Natural killer cell (primary cell): ENCODE measurements around the gene HNRNPD. TPM values are rescaled to one million over a fixed set of nuclear protein-coding genes. Genes with fewer than 3 reads are reported as not detected.
"Not testable (repeated sequence)": the region's sequence is repeated elsewhere in the genome, so short reads cannot be mapped to it uniquely, and the experiment has no call there.

Experiments
- ATAC-seq, 3 donors: fragments of 150-1000 bp in 2 of 3; fragments of 200-7000 bp in 1 of 3; cut with Tn5 transposase; 1 replicate in 1 of 3; 2 replicates in 2 of 3; pipeline ENCODE4 v1.10.0; 2021; ENCODE audit warnings: mild to moderate bottlenecking in 2 of 3, moderate library complexity in 2 of 3
- DNase-seq, 2 donors: peaks; one replicate each; pipeline versions ENCODE4 v3.0.0 to v3.0.0-alpha.2; 2013 to 2021; ENCODE audit warnings: mixed read lengths in 1 of 2
- H3K27ac ChIP-seq: one replicate; pipeline ENCODE4 v1.5.1; 2013; ENCODE audit warnings: mild to moderate bottlenecking, low read length
- H3K27me3 ChIP-seq: one replicate; pipeline ENCODE4 v1.6.1; 2013; ENCODE audit warnings: low read length; ENCODE audit not compliant: control insufficient read depth, insufficient read depth
- H3K36me3 ChIP-seq: one replicate; pipeline ENCODE4 v1.6.1; 2013; ENCODE audit warnings: low read length; ENCODE audit not compliant: control insufficient read depth, insufficient read depth
- H3K4me1 ChIP-seq: one replicate; pipeline ENCODE4 v1.6.1; 2013; ENCODE audit warnings: low read length; ENCODE audit not compliant: control insufficient read depth, insufficient read depth
- H3K4me3 ChIP-seq: one replicate; pipeline ENCODE4 v1.5.1; 2013; ENCODE audit warnings: low read length
- H3K9me3 ChIP-seq: one replicate; pipeline ENCODE4 v1.6.1; 2013; ENCODE audit warnings: low read length; ENCODE audit not compliant: control insufficient read depth, insufficient read depth
- H3K27ac Mint-ChIP-seq, 2 donors: one replicate each; pipeline ENCODE4 v1.8.0; 2022; ENCODE audit warnings: mild to moderate bottlenecking in 2 of 2, mixed read lengths in 2 of 2, moderate library complexity in 1 of 2
- H3K27me3 Mint-ChIP-seq, 2 donors: one replicate each; pipeline ENCODE4 v1.8.0; 2022; ENCODE audit warnings: low read depth in 2 of 2, mixed read lengths in 2 of 2
- H3K36me3 Mint-ChIP-seq: one replicate; pipeline ENCODE4 v1.8.0; 2022; ENCODE audit warnings: mixed read lengths
- H3K4me1 Mint-ChIP-seq, 2 donors: one replicate each; pipeline ENCODE4 v1.8.0; 2022; ENCODE audit warnings: mixed read lengths in 2 of 2
- H3K4me3 Mint-ChIP-seq: one replicate; pipeline ENCODE4 v1.8.0; 2022; ENCODE audit warnings: mild to moderate bottlenecking, moderate library complexity, mixed read lengths
- H3K9me3 Mint-ChIP-seq, 2 donors: one replicate each; pipeline ENCODE4 v1.8.0; 2022; ENCODE audit warnings: mixed read lengths in 2 of 2
- WGBS: methylation state at CpG from one replicate; pipeline ENCODE4 v1.1.7; 2013; ENCODE audit warnings: missing lambda C conversion rate; ENCODE audit not compliant: insufficient coverage; 5-methylcytosine and 5-hydroxymethylcytosine counted together
- intact Hi-C: fragments of 100-400 bp; cut with micrococcal nuclease; formaldehyde crosslinking; loops from one replicate; pipeline ENCODE4 v1.14.2; 2022
- total RNA-seq, 4 donors: library from RNA; stranded (reverse); fragments of 120-200 nt in 1 of 4; gene quantifications; one replicate each; pipeline versions ENCODE4 v1.2.3 to v1.2.4, GENCODE V29; 2013 to 2022
- TF ChIP-seq, protein P1 (sequence below): fragments of 200-600 bp; IDR thresholded peaks from one replicate; pipeline ENCODE4 v1.8.0; 2022; ENCODE audit warnings: antibody characterized with exemption

Gene HNRNPD
- total RNA-seq, 3 donors from 2014 or later (not counting 1 experiment from before 2014, with no cell fraction given): 225 to 285 (median 270) TPM

DNA sequence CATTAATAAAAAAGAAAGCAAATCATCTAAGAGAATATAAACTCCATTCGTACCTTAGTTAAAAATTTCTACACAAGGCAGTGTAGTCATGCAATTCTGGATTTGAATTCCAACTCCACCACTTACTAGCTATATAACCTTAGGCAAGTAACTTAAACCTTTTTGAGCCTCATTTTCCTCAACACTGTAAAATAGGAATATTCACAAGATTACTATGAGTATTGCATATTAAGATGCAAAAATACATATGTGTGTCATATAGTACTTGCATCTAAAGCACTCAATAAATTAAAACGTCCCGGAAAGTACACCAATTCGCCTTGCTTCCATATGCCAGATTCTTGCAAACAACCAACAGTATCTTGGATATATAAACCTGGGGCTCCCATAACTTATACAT is 42.0 kb downstream of the HNRNPD start:
- no peak overlapping the region for H3K4me3 Mint-ChIP-seq
- no peaks in the 10 kb centered on the region for H3K36me3 ChIP-seq
- no peaks in the 10 kb centered on the region for H3K27me3 ChIP-seq
- peaks cover 4 to 9% of the 10 kb centered on the region in 2 donors for H3K27me3 Mint-ChIP-seq
- 96% methylated on average over 4 of the region's 4 CpGs for WGBS
- H3K27ac Mint-ChIP-seq: no peak overlapping the region
- peaks cover 4 to 5% of the 10 kb centered on the region in 2 donors for H3K9me3 Mint-ChIP-seq
- H3K4me1 Mint-ChIP-seq: peaks cover 0 to 5% of the 10 kb centered on the region in 2 donors
- ATAC-seq: no peak
- H3K27ac ChIP-seq: no peak overlapping the region
- DNase-seq: no peak
- H3K4me3 ChIP-seq: no peak overlapping the region
- TF ChIP-seq, protein P1, sequence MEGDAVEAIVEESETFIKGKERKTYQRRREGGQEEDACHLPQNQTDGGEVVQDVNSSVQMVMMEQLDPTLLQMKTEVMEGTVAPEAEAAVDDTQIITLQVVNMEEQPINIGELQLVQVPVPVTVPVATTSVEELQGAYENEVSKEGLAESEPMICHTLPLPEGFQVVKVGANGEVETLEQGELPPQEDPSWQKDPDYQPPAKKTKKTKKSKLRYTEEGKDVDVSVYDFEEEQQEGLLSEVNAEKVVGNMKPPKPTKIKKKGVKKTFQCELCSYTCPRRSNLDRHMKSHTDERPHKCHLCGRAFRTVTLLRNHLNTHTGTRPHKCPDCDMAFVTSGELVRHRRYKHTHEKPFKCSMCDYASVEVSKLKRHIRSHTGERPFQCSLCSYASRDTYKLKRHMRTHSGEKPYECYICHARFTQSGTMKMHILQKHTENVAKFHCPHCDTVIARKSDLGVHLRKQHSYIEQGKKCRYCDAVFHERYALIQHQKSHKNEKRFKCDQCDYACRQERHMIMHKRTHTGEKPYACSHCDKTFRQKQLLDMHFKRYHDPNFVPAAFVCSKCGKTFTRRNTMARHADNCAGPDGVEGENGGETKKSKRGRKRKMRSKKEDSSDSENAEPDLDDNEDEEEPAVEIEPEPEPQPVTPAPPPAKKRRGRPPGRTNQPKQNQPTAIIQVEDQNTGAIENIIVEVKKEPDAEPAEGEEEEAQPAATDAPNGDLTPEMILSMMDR: no peak
- intact Hi-C loops: no loop called here
- H3K9me3 ChIP-seq: peaks cover 3% of the 10 kb centered on the region
- no peaks in the 10 kb centered on the region for H3K36me3 Mint-ChIP-seq
- no peaks in the 10 kb centered on the region for H3K4me1 ChIP-seq

DNA sequence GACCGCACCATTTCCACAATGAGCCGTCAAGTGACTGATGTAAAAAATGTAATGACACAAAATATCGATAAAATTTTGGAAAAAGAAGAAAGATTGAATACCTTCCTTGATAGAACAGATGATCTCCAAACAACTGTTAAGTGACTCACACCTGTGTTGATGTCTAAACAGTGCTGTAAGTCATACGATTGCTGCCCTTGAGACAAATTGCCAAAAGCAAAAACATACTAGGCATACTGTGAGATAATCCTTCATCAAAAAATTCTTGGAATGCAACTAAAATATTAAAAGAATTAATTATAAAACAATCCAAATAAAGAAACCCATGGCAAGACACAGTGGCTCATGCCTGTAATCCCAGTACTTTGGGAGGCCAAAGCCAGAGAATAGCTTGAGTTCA is 53.4 kb downstream of the HNRNPD start:
- WGBS: 95% methylated on average over 4 of the region's 4 CpGs
- no peaks in the 10 kb centered on the region for H3K36me3 ChIP-seq
- no peaks in the 10 kb centered on the region for H3K4me1 ChIP-seq
- DNase-seq (no peak), ATAC-seq (no peak)
- Mint-ChIP-seq H3K9me3 (no peaks in the 10 kb centered on the region), H3K4me1 (no peaks in the 10 kb centered on the region), H3K27me3 (no peaks in the 10 kb centered on the region), H3K4me3 (no peak overlapping the region), H3K36me3 (no peaks in the 10 kb centered on the region), H3K27ac (no peak overlapping the region)
- intact Hi-C loops: no loop called here
- TF ChIP-seq, protein P1: no peak
- H3K4me3 ChIP-seq: no peak overlapping the region
- no peak overlapping the region for H3K27ac ChIP-seq
- H3K9me3 ChIP-seq: peaks cover 3% of the 10 kb centered on the region
- no peaks in the 10 kb centered on the region for H3K27me3 ChIP-seq

DNA sequence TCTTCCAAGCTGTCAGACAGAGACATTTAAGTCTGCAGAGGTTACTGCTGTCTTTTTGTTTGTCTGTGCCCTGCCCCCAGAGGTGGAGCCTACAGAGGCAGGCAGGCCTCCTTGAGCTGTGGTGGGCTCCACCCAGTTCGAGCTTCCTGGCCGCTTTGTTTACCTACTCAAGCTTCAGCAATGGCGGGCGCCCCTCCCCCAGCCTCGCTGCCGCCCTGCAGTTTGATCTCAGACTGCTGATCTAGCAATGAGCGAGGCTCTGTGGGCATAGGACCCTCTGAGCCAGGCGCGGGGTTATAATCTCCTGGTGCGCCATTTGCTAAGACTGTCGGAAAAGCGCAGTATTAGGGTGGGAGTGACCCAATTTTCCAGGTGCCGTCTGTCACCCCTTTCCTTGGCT is 70.7 kb downstream of the HNRNPD start:
- H3K27me3 Mint-ChIP-seq: peaks cover 20 to 34% of the 10 kb centered on the region in 2 donors
- H3K36me3 Mint-ChIP-seq, DNase-seq, H3K36me3 ChIP-seq, H3K27ac Mint-ChIP-seq, H3K27ac ChIP-seq, H3K4me3 Mint-ChIP-seq, H3K4me1 ChIP-seq, intact Hi-C loops, H3K4me1 Mint-ChIP-seq, H3K4me3 ChIP-seq, H3K9me3 Mint-ChIP-seq, H3K27me3 ChIP-seq, ATAC-seq, H3K9me3 ChIP-seq: not testable (repeated sequence)
- 95% methylated on average over 12 of the region's 13 CpGs for WGBS

Other genes with a start within 250 kb of the HNRNPD start
- gene HNRNPDL, start 56.5 kb upstream of the HNRNPD start, total RNA-seq: 100 to 1,000 TPM; 328 to 423 (median 371) TPM
- 10 to 100 TPM; 21.0 to 26.1 (median 25.0) TPM for gene ENOPH1, start 56.6 kb upstream of the HNRNPD start, total RNA-seq
- not detected for gene TMEM150C, start 188.0 kb upstream of the HNRNPD start, total RNA-seq